Neural cell (in vitro differentiated cells): ENCODE data around the gene TMEM126B. TPM values are rescaled to one million over a fixed set of nuclear protein-coding genes. Genes with fewer than 3 reads are reported as not detected.

Experiments
- H2AFZ ChIP-seq: fragments of 200-600, 300-800 bp; sonication (generic), shearing (Covaris generic); 2 replicates; pipeline ENCODE4 v1.6.0; 2014; ENCODE audit warnings: low read depth, mild to moderate bottlenecking, antibody characterized with exemption, low read length, moderate library complexity
- H3F3A ChIP-seq: fragments of 200-600 bp; shearing (Covaris generic); 2 replicates; pipeline ENCODE4 v1.6.1; 2016; ENCODE audit warnings: mild to moderate bottlenecking, moderate library complexity, mixed read lengths, antibody characterized with exemption, low read length; ENCODE audit not compliant: insufficient read depth, poor library complexity, severe bottlenecking
- H3K27ac ChIP-seq: fragments of 200-600, 300-800 bp; sonication (generic), shearing (Covaris generic); 2 replicates; pipeline ENCODE4 v1.5.1; 2014; ENCODE audit warnings: mild to moderate bottlenecking, low read length, moderate library complexity
- H3K27me3 ChIP-seq: fragments of 300-800, 200-600 bp; sonication (generic), shearing (Covaris generic); 2 replicates; pipeline ENCODE4 v1.6.0; 2014; ENCODE audit warnings: mild to moderate bottlenecking, low read depth, low read length, moderate library complexity; ENCODE audit not compliant: insufficient read depth
- H3K36me3 ChIP-seq: fragments of 300-800, 200-600 bp; sonication (generic), shearing (Covaris generic); 2 replicates; pipeline ENCODE4 v1.5.1; 2014; ENCODE audit warnings: mild to moderate bottlenecking, antibody characterized with exemption, low read length, moderate library complexity; ENCODE audit not compliant: insufficient read depth
- H3K4me2 ChIP-seq: fragments of 300-800, 200-600 bp; sonication (generic), shearing (Covaris generic); 2 replicates; pipeline ENCODE4 v1.6.0; 2014; ENCODE audit warnings: mild to moderate bottlenecking, low read length
- H3K4me3 ChIP-seq: fragments of 300-800, 200-600 bp; sonication (generic), shearing (Covaris generic); 2 replicates; pipeline ENCODE4 v1.5.1; 2014; ENCODE audit warnings: mild to moderate bottlenecking, low read length, moderate library complexity
- H3K79me2 ChIP-seq: fragments of 200-600 bp; shearing (Covaris generic); replicated peaks from 2 replicates; pipeline ENCODE4 v1.6.0; 2014; ENCODE audit warnings: mild to moderate bottlenecking, low read length, moderate library complexity; ENCODE audit not compliant: insufficient read depth
- H3K9ac ChIP-seq: fragments of 300-800, 200-600 bp; sonication (generic), shearing (Covaris generic); 2 replicates; pipeline ENCODE4 v1.6.1; 2016; ENCODE audit warnings: mild to moderate bottlenecking, low read length, mixed read lengths
- H3K9me2 ChIP-seq: fragments of 200-600 bp; shearing (Covaris generic); 2 replicates; pipeline ENCODE4 v1.6.1; 2016; ENCODE audit warnings: mild to moderate bottlenecking, low read length, mixed read lengths; ENCODE audit not compliant: insufficient read depth
- H3K9me3 ChIP-seq: fragments of 200-600, 300-800 bp; sonication (generic), shearing (Covaris generic); 2 replicates; pipeline ENCODE4 v1.6.1; 2016; ENCODE audit warnings: mild to moderate bottlenecking, mixed run types, low read length, moderate library complexity, mixed read lengths
- H4K20me1 ChIP-seq: fragments of 200-600 bp; shearing (Covaris generic); 2 replicates; pipeline ENCODE4 v1.6.1; 2016; ENCODE audit warnings: mild to moderate bottlenecking, mixed run types; ENCODE audit not compliant: insufficient read depth
- EP300 ChIP-seq: fragments of 450-650 bp; conservative IDR thresholded peaks from 2 replicates; pipeline ENCODE4 v1.6.1; 2014; ENCODE audit warnings: antibody characterized with exemption, mild to moderate bottlenecking, moderate library complexity; ENCODE audit not compliant: poor library complexity, severe bottlenecking
- EZH2 ChIP-seq: fragments of 200-600, 300-800 bp; shearing (Covaris generic), sonication (generic); IDR thresholded peaks from 2 replicates; pipeline ENCODE4 v1.6.1; 2014; ENCODE audit warnings: antibody characterized with exemption, low read length, borderline replicate concordance, mild to moderate bottlenecking; ENCODE audit not compliant: insufficient read depth, poor library complexity, severe bottlenecking
- MXI1 ChIP-seq: fragments of 450-650 bp; conservative IDR thresholded peaks from 2 replicates; pipeline ENCODE4 v1.6.1; 2014; ENCODE audit warnings: antibody characterized with exemption, mild to moderate bottlenecking; ENCODE audit not compliant: poor library complexity, severe bottlenecking
- POLR2AphosphoS5 ChIP-seq: IDR thresholded peaks from 2 replicates; pipeline ENCODE4 v1.6.1; 2012
- RAD21 ChIP-seq: fragments of 450-650 bp; conservative IDR thresholded peaks from 2 replicates; pipeline ENCODE4 v1.6.1; 2014; ENCODE audit warnings: antibody characterized with exemption, mild to moderate bottlenecking, moderate library complexity
- REST ChIP-seq: IDR thresholded peaks from 2 replicates; pipeline ENCODE4 v1.6.1; 2012; ENCODE audit warnings: borderline replicate concordance
- SMC3 ChIP-seq: fragments of 450-650 bp; conservative IDR thresholded peaks from 2 replicates; pipeline ENCODE4 v1.6.1; 2014; ENCODE audit warnings: antibody characterized with exemption, mild to moderate bottlenecking, moderate library complexity; ENCODE audit not compliant: poor library complexity
- TAF1 ChIP-seq: IDR thresholded peaks from 2 replicates; pipeline ENCODE4 v1.6.1; 2012; ENCODE audit warnings: low read depth
- polyA plus RNA-seq: library from polyadenylated mRNA; depleted of rRNA; stranded (reverse); fragments of >200 nt; gene quantifications from 2 replicates; pipeline ENCODE4 v1.2.3, GENCODE V29; 2014
- TF ChIP-seq, protein P1 (sequence below): fragments of 450-650 bp; IDR thresholded peaks from 2 replicates; pipeline ENCODE4 v1.5.1; 2014; ENCODE audit warnings: antibody characterized with exemption, mild to moderate bottlenecking, moderate library complexity; ENCODE audit not compliant: poor library complexity, severe bottlenecking

The TMEM126B gene
- polyA plus RNA-seq, 1 donor from 2014 or later = 111 TPM

DNA sequence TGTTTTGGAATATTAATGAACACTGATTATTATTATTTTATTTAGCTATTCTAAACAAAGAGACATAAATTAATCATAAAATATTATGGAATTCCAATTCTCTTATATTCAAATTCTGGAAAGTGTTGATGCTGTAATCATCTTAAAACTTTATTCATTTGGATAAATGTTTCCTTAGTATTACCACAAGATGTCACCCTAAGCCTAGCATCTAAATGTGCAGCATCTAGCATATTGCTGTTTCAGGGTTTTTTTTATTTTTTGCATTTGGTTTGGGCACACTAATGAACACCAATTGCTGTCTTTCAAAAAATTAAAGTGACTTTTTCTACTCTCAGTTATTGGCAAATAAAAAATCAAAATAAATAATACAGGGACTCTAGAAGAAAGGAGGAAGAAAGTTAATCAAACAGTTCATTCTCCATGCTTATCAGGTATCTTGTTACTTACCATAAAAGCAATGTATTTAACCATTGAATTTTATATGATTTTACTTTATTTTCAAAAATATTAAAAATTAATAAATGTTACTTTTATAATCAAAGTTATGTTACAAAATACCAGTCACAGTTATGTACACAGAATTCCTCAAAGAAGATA lies 33.0 kb upstream of the TMEM126B start:
- H3K36me3 ChIP-seq = no peaks in the 10 kb centered on the region
- H4K20me1 ChIP-seq = no peaks in the 10 kb centered on the region
- no peak overlapping the region for H2AFZ ChIP-seq
- H3K4me3 ChIP-seq = no peak overlapping the region
- TF ChIP-seq POLR2AphosphoS5 (no peak), SMC3 (peak; percentile 85), TAF1 (no peak), EP300 (no peak), MXI1 (no peak), REST (no peak), RAD21 (peak; percentile 91)
- TF ChIP-seq, protein P1, sequence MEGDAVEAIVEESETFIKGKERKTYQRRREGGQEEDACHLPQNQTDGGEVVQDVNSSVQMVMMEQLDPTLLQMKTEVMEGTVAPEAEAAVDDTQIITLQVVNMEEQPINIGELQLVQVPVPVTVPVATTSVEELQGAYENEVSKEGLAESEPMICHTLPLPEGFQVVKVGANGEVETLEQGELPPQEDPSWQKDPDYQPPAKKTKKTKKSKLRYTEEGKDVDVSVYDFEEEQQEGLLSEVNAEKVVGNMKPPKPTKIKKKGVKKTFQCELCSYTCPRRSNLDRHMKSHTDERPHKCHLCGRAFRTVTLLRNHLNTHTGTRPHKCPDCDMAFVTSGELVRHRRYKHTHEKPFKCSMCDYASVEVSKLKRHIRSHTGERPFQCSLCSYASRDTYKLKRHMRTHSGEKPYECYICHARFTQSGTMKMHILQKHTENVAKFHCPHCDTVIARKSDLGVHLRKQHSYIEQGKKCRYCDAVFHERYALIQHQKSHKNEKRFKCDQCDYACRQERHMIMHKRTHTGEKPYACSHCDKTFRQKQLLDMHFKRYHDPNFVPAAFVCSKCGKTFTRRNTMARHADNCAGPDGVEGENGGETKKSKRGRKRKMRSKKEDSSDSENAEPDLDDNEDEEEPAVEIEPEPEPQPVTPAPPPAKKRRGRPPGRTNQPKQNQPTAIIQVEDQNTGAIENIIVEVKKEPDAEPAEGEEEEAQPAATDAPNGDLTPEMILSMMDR = peak; percentile 80
- no peaks in the 10 kb centered on the region for H3K9me2 ChIP-seq
- H3K79me2 ChIP-seq = no peaks in the 10 kb centered on the region
- no peaks in the 10 kb centered on the region for H3F3A ChIP-seq
- no peak overlapping the region for H3K27ac ChIP-seq
- H3K4me2 ChIP-seq = no peak overlapping the region
- no peaks in the 10 kb centered on the region for H3K27me3 ChIP-seq
- H3K9me3 ChIP-seq = no peaks in the 10 kb centered on the region
- H3K9ac ChIP-seq = no peak overlapping the region

DNA sequence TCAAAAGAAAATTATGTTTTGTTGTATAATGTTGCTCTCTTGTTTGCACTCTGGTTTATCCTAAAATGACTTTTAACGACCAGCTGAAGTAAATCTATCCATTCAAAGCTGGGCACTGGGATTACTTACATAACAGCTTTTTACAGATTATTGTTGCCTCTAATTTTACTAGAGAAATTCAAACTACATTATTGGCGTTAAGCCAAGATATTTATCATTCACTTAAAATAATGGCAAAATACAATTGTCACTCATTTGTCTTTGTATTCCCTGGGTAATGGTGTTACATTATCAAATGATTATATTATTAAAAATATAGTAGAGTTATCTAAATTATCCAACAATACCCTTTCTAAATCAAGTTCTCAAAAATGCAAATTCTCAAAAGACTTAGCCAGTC lies 31.5 kb upstream of the TMEM126B start:
- TF ChIP-seq, protein P1 = no peak
- TF ChIP-seq MXI1 (no peak), TAF1 (no peak), REST (no peak), RAD21 (no peak), POLR2AphosphoS5 (no peak), EP300 (no peak), SMC3 (no peak), EZH2 (no peak)
- H3K4me2 ChIP-seq = no peak overlapping the region
- H3K36me3 ChIP-seq = no peaks in the 10 kb centered on the region

More for the DNA sequence above, 31.5 kb upstream of the TMEM126B start:
- no peaks in the 10 kb centered on the region for H4K20me1 ChIP-seq
- no peaks in the 10 kb centered on the region for H3K9me2 ChIP-seq
- no peak overlapping the region for H3K9ac ChIP-seq
- H3K9me3 ChIP-seq = no peaks in the 10 kb centered on the region
- H3K79me2 ChIP-seq = no peaks in the 10 kb centered on the region
- H3K4me3 ChIP-seq = no peak overlapping the region
- no peaks in the 10 kb centered on the region for H3F3A ChIP-seq
- no peak overlapping the region for H2AFZ ChIP-seq
- no peak overlapping the region for H3K27ac ChIP-seq
- no peaks in the 10 kb centered on the region for H3K27me3 ChIP-seq
